Liver (tissue), 3 donors: ENCODE data around the gene CD300LG.

Source experiments
- CTCF ChIP-seq: fragments of 150-350 bp; IDR thresholded peaks from 2 replicates; pipeline ENCODE4 v1.5.1; 2017; ENCODE audit warnings: improper control_type of control experiment, low read depth, low read length; ENCODE audit not compliant: missing input control
- EGR1 ChIP-seq, 2 donors: IDR thresholded peaks; 2 replicates each; pipeline ENCODE4 v1.6.1; 2016 to 2018; ENCODE audit warnings: antibody characterized with exemption in 2 of 2, low read depth in 2 of 2
- FOXA2 ChIP-seq: IDR thresholded peaks from 2 replicates; pipeline ENCODE4 v1.6.1; 2016; ENCODE audit warnings: antibody characterized with exemption
- GABPA ChIP-seq, 2 donors: IDR thresholded peaks in 1 of 2; conservative IDR thresholded peaks in 1 of 2; 2 replicates each; pipeline ENCODE4 v1.6.1; 2016; ENCODE audit warnings: antibody characterized with exemption in 2 of 2, mild to moderate bottlenecking in 1 of 2, moderate library complexity in 1 of 2
- JUND ChIP-seq, 2 donors: IDR thresholded peaks; 2 replicates each; pipeline ENCODE4 v1.6.1; 2016; ENCODE audit warnings: antibody characterized with exemption in 2 of 2
- NR2F2 ChIP-seq: IDR thresholded peaks from 2 replicates; pipeline ENCODE4 v1.6.1; 2016; ENCODE audit warnings: antibody characterized with exemption
- REST ChIP-seq: IDR thresholded peaks from 2 replicates; pipeline ENCODE4 v1.6.1; 2016; ENCODE audit warnings: antibody characterized with exemption, mild to moderate bottlenecking
- SP1 ChIP-seq: IDR thresholded peaks from 2 replicates; pipeline ENCODE4 v1.6.1; 2018; ENCODE audit warnings: antibody characterized with exemption, mild to moderate bottlenecking
- TAF1 ChIP-seq: conservative IDR thresholded peaks from 2 replicates; pipeline ENCODE4 v1.6.1; 2016; ENCODE audit warnings: antibody characterized with exemption, mild to moderate bottlenecking
- YY1 ChIP-seq: IDR thresholded peaks from 2 replicates; pipeline ENCODE4 v1.6.1; 2016; ENCODE audit warnings: antibody characterized with exemption, mild to moderate bottlenecking
- TF ChIP-seq, protein P1 (sequence below): IDR thresholded peaks from 2 replicates; pipeline ENCODE4 v1.6.1; 2016; ENCODE audit warnings: antibody characterized with exemption
- TF ChIP-seq, protein P2 (sequence below): IDR thresholded peaks from 2 replicates; pipeline ENCODE4 v1.6.1; 2016; ENCODE audit warnings: antibody characterized with exemption
- TF ChIP-seq, protein P3 (sequence below): IDR thresholded peaks from 2 replicates; pipeline ENCODE4 v1.6.1; 2016; ENCODE audit warnings: antibody characterized with exemption
- donor health status: healthy.
- donor health status: healthy.

DNA sequence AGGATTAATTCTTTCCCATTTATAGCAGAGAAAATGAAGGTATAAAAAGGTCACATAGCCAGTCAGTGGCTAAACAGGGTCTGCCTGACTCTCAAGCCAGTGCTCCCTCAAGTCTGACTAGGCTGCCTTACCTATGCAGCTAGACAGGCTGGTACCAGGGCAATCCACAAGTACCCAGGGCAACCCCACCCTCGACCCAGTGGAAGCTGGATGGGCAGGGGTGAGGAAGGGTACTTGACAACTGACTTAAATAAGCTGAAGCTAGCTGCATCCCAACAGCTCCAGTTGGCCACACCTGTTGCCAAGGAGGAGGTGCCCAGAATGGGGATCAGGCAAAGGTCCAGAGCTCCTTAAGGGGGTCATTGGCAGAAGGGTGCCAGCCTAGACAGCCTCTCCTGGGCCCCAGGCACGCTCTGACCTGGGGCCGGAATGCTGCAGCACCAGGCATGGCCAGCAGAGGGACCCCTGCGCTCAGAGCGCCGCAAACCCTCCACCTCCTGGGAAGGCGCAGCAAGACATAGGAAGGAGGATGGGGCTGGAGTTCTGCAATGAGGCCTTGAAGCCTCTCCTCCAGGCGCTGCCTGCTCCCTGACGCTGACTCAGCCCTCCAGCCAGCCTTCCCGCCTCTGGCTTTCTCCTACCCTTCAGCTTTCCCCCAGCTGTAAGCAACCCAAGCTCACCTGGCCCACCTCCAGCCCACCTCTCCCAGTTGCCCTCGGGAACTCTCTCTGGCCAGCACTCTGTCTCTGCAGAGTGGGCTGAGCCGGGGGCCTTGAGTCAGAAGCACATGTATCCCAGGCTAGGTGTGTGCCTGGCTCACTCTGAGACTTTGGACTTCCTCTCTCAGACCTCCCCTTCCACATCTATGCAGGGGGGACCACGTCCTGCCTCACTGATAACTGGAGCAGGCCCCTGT lies 31.5 kb downstream of the CD300LG start:
- TF ChIP-seq CTCF = peak; percentile 91
- TF ChIP-seq YY1 = no peak
- TF ChIP-seq, protein P1, sequence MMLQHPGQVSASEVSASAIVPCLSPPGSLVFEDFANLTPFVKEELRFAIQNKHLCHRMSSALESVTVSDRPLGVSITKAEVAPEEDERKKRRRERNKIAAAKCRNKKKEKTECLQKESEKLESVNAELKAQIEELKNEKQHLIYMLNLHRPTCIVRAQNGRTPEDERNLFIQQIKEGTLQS = no peak
- TF ChIP-seq, protein P2, sequence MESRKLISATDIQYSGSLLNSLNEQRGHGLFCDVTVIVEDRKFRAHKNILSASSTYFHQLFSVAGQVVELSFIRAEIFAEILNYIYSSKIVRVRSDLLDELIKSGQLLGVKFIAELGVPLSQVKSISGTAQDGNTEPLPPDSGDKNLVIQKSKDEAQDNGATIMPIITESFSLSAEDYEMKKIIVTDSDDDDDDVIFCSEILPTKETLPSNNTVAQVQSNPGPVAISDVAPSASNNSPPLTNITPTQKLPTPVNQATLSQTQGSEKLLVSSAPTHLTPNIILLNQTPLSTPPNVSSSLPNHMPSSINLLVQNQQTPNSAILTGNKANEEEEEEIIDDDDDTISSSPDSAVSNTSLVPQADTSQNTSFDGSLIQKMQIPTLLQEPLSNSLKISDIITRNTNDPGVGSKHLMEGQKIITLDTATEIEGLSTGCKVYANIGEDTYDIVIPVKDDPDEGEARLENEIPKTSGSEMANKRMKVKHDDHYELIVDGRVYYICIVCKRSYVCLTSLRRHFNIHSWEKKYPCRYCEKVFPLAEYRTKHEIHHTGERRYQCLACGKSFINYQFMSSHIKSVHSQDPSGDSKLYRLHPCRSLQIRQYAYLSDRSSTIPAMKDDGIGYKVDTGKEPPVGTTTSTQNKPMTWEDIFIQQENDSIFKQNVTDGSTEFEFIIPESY = no peak
- no peak for TF ChIP-seq SP1
- TF ChIP-seq, protein P3, sequence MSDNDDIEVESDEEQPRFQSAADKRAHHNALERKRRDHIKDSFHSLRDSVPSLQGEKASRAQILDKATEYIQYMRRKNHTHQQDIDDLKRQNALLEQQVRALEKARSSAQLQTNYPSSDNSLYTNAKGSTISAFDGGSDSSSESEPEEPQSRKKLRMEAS = no peak
- no peak for TF ChIP-seq NR2F2
- no peak for TF ChIP-seq TAF1
- no peak for TF ChIP-seq FOXA2
- TF ChIP-seq GABPA (IDR thresholded peaks at IDR 0.05 in 1 of 2, conservative IDR thresholded peaks at IDR 0.05 in 1 of 2) = no peak
- no peak for TF ChIP-seq JUND (IDR thresholded peaks at IDR 0.05)
- no peak for TF ChIP-seq EGR1 (IDR thresholded peaks at IDR 0.05; ENCODE audit: low read depth in 2 of 2)
- no peak for TF ChIP-seq REST
